ENCODE results near the gene TOR1AIP2. TPM values are rescaled to one million over a fixed set of nuclear protein-coding genes. Genes with fewer than 3 reads are reported as not detected.

The TOR1AIP2 gene
- total and polyA plus RNA-seq, 7 donors, result 4.2 to 47.9 (median 43.2) TPM

GRCh38 chr1:179881642-179882252, 4.1 kb upstream of the TOR1AIP2 start:
- Histone ChIP-seq H3K36me3 (peaks cover 0 to 25% (median 9%) of the 10 kb centered on the region in 4 donors), H3K9me3 (no peaks in the 10 kb centered on the region), H3K27me3 (no peaks in the 10 kb centered on the region), H3K4me1 (peaks cover 0 to 55% (median 52%) of the 10 kb centered on the region in 4 donors), H3K4me3 (peak overlapping the region; percentile 61 to 91 (median 86)), H3K27ac (peak overlapping the region; percentile 95 to 99 (median 98))
- DNase-seq, result peak; percentile 97
- no peak for TF ChIP-seq CTCF (IDR thresholded peaks at IDR 0.05)
- peak in 1 of 4 donors; percentile 76 for TF ChIP-seq POLR2AphosphoS5 (IDR thresholded peaks at IDR 0.05)
- whole genome bisulfite sequencing, 2 donors, result 1 to 3% methylated on average over 22 of the region's 22 CpGs
- intact Hi-C loops (cut with DNase I), result loop anchor here (1.0 to 2.0 kb wide), 2 partner anchors 73 to 273 kb away; partner anchors contain the start of genes CEP350 and QSOX1

DNA sequence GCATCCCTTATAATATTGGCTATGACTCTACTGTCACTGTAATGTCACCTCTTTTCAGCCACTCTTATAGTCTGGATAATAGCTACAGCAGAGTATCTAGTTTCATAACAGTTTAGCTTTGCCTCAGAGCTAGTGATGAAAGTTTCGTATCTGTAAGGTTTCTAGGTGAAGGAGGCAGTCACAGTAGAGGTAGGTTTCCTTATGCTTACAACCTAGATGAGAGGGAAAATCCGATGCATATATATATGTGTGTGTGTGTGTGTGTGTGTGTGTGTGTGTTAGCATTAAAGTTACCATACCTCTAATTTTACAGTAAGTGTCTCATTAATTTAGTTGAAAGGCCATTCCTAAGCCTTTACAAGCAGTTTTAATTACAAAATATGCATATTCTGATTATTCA, 2.2 kb upstream of the TOR1AIP2 start:
- peaks cover 0 to 55% (median 47%) of the 10 kb centered on the region in 4 donors for H3K4me1 ChIP-seq
- TF ChIP-seq EP300 (IDR thresholded peaks at IDR 0.05) (no peak), CTCF (IDR thresholded peaks at IDR 0.05) (no peak), POLR2AphosphoS5 (IDR thresholded peaks at IDR 0.05) (no peak), POLR2A (IDR thresholded peaks at IDR 0.05) (no peak)
- intact Hi-C loops (cut with DNase I), result no loop called here
- H3K9me3 ChIP-seq, result no peaks in the 10 kb centered on the region
- peaks cover 0 to 12% (median 2%) of the 10 kb centered on the region in 4 donors for H3K36me3 ChIP-seq
- H3K27me3 ChIP-seq, result no peaks in the 10 kb centered on the region
- H3K27ac ChIP-seq, result peak overlapping the region; percentile 0 to 99 (median 98)
- no peak overlapping the region for H3K4me3 ChIP-seq
- WGBS, 2 donors, result 90 to 91% methylated on average over 2 of the region's 2 CpGs
- DNase-seq, result no peak

DNA sequence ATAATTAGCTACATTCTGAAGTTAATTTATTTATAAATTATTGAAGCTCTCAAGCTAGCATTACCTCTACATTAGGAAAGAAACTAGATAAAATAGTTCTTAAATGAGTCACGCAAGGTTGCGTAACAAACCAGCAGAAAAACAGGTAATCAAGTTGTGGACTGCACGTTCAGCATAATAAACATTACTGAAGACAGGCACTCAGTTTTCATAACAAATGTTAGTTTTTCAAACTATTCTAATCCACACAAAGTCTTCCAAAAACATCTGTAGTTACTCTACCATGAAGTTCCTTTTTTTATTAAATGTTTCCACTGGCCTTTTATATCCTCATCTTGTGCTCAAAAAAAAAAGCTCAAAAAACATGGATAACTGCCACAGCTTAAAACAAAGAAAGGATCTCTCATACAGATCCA, 1.3 kb downstream of the TOR1AIP2 start:
- TF ChIP-seq POLR2A (IDR thresholded peaks at IDR 0.05) (no peak), CTCF (IDR thresholded peaks at IDR 0.05) (no peak), POLR2AphosphoS5 (IDR thresholded peaks at IDR 0.05) (no peak), EP300 (IDR thresholded peaks at IDR 0.05) (no peak)
- Histone ChIP-seq H3K4me3 (peak overlapping the region in 3 of 4 donors; percentile 66 to 74 (median 71)), H3K27ac (peak overlapping the region in 2 of 4 donors; percentile 77 to 79), H3K27me3 (no peaks in the 10 kb centered on the region), H3K36me3 (peaks cover 0 to 21% (median 3%) of the 10 kb centered on the region in 4 donors), H3K9me3 (no peaks in the 10 kb centered on the region), H3K4me1 (peaks cover 0 to 68% (median 45%) of the 10 kb centered on the region in 4 donors)
- intact Hi-C loops (cut with DNase I), result no loop called here
- no peak for DNase-seq
- WGBS, 2 donors, result 14 to 40% methylated on average over 3 of the region's 3 CpGs

DNA sequence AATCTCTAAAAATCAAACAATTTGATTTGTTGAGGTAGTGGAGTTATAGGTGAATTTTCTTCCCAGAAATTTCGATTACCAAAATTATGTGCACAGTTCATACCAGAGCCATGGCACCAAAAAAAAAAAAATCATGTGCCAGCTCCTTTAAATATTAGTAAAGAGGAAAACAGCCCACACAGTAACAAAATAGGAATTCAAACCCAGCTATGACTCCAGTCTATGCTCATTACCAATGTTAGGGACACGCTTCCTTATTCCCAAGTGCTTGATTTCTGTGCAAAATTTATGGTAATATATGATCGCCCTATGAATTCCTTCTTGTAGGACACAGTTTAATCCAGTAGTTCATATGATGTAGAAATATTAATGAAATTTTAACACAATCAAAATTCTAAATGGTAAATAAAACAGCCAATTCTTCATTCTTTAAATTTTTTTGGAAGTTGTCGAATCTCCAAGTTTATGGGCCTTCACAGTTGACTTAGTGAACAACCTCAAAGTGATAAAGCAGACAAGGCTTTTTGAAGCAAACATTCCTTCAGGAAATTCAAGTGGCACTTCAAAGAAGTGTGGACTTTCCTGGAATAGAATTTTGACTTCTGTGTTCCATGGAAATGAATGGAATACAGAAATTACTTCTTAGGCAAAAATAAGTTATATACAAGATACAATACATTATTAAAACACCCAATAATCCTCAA, 1.9 kb downstream of the TOR1AIP2 start:
- Histone ChIP-seq H3K4me1 (peaks cover 0 to 68% (median 41%) of the 10 kb centered on the region in 4 donors), H3K4me3 (peak overlapping the region in 1 of 4 donors; percentile 74), H3K9me3 (no peaks in the 10 kb centered on the region), H3K27ac (no peak overlapping the region), H3K36me3 (peaks cover 0 to 21% (median 3%) of the 10 kb centered on the region in 4 donors), H3K27me3 (no peaks in the 10 kb centered on the region)
- intact Hi-C loops (cut with DNase I), result no loop called here
- 74 to 88% methylated on average over 4 of the region's 4 CpGs for WGBS, 2 donors
- no peak for TF ChIP-seq POLR2A (IDR thresholded peaks at IDR 0.05)
- DNase-seq, result no peak

GRCh38 chr1:179873438-179873851, 4.2 kb downstream of the TOR1AIP2 start:
- WGBS, 2 donors, result 47 to 89% methylated on average over 2 of the region's 2 CpGs
- Histone ChIP-seq H3K4me3 (no peak overlapping the region), H3K36me3 (peaks cover 0 to 29% (median 4%) of the 10 kb centered on the region in 4 donors), H3K27me3 (no peaks in the 10 kb centered on the region), H3K27ac (no peak overlapping the region), H3K9me3 (no peaks in the 10 kb centered on the region), H3K4me1 (peaks cover 0 to 66% (median 38%) of the 10 kb centered on the region in 4 donors)
- no peak for DNase-seq
- intact Hi-C loops (cut with DNase I), result no loop called here
- TF ChIP-seq POLR2AphosphoS5 (IDR thresholded peaks at IDR 0.05), result no peak
- no peak for TF ChIP-seq EP300 (IDR thresholded peaks at IDR 0.05)
